ENCODE results near the gene PDE4D.

PDE4D gene

GRCh38 chr5:59741599-59741998, 151.9 kb downstream of the PDE4D start:
- DNase-seq (ENCODE audit: low read depth), result no peak

GRCh38 chr5:59738024-59738423, 155.5 kb downstream of the PDE4D start:
- DNase-seq (ENCODE audit: low read depth), result no peak

GRCh38 chr5:59732806-59733205, 160.7 kb downstream of the PDE4D start:
- no peak for DNase-seq (ENCODE audit: low read depth)

GRCh38 chr5:59732301-59732700, 161.2 kb downstream of the PDE4D start:
- DNase-seq (ENCODE audit: low read depth), result no peak

- no peak for DNase-seq (ENCODE audit: low read depth)
Observed at GRCh38 chr5:59731809-59732208, 161.7 kb downstream of the PDE4D start.

DNA sequence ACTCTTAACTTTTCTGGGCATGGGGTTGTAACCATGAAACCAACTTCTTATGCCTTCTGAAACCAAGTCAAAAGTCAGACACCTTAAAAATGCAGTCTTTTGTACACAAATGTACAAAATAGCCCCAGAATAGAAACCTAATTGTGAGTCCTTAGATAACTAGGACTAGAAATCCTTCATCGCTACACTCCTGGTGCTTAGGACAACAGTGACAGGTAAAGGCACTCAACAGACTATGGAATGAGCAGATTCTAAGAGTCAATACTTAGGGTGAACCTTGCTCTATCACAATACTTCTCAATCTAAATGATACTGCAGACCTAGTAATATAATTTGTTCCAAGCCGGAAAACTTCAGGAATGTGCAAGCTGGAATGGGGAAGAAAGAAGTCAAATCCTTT, 163.7 kb downstream of the PDE4D start:
- no peak for DNase-seq (ENCODE audit: low read depth)

DNA sequence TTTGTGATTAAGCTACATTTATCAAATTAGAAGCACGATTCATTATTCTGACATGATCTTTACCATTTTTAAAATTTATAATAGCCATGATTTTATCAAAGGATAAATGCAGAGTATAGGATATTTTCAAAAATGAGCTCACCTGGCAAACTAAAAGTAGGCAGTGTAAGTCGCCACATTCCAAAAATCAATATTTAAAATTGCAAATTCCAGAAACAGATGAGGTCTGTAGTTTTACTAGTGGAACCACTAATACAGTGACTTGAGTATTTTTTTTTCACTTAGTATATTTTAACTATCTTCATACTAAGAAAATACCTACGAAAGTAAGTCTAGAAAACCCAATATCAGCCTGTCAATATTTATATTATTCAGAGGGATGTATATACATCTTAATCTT, 164.2 kb downstream of the PDE4D start:
- DNase-seq (ENCODE audit: low read depth), result no peak

DNA sequence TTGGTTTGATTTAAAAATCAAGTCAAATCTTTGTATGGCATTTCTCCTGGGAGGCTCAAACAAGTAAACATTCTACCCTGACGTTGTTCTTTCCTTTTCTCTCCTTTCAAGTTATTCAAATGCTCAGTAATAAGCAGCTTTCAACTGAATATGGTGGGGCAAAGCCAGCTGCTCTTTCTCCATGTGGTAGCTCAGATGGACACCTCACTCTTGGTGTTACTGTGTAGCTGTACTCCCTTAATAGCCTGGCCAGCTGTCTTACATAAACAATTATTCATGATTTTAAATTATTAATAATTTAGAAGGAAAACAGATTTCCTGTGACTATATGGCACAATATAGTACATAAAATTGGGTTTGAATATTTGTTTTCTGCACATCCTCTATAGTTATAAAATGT, 165.2 kb downstream of the PDE4D start:
- no peak for DNase-seq (ENCODE audit: low read depth)

GRCh38 chr5:59727186-59727585, 166.3 kb downstream of the PDE4D start:
- no peak for DNase-seq (ENCODE audit: low read depth)

DNA sequence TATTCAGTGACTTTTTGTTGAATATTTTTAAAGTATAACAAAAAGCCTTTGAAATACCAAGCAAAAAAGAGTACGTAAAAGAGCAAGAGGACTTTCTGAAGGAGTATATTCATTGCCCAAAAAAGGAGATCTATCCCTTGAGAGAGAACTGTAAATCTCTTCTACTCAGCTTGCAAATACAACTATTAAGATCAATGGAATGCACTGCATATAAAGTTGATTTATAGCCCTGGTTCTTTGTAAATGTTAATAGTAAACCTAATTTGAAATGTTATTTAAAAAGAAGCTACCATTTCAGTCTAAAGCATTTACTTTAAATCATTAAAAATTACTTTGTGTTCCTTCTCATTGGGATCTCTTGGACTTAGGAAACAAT, 168.1 kb downstream of the PDE4D start:
- no peak for DNase-seq (ENCODE audit: low read depth)

- no peak for DNase-seq (ENCODE audit: low read depth)
Observed at GRCh38 chr5:59724482-59725391, 168.8 kb downstream of the PDE4D start.

DNA sequence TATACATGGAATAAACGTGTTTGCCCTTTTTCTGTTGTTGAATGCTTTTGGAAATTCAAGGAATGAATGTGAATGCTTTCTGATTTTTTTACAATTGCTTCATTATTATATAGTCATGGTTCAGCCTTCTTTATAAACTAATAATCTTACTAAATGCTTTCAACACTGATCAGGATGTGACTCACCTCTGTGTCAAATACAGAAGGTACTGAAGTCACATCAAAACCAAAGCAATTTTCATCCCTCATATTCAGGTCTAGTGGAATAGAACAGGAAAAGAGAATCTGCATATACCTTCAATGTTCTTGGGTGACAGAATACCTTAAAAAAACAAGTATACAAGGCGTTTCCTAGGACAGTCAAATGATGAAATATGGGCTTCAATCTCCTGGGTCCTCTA, 170.7 kb downstream of the PDE4D start:
- DNase-seq (ENCODE audit: low read depth), result no peak

DNA sequence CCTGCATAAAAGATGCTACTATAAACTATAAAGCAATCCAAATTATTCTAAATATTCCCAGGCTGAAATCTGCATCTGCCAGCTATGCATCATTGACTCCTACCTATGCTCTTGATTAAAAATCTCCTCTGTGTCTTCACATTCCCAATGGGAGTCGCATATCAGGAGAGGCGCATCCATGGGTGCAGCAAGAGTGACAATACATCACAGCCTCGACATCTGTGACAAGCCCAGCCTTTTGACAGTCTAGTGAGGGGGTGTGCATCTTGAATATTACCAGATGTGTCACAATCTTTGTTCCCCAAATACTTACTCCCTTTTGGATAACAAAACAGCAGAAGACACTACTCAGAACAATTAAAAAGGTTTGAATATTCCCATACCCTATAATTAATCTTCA, 171.8 kb downstream of the PDE4D start:
- no peak for DNase-seq (ENCODE audit: low read depth)

DNA sequence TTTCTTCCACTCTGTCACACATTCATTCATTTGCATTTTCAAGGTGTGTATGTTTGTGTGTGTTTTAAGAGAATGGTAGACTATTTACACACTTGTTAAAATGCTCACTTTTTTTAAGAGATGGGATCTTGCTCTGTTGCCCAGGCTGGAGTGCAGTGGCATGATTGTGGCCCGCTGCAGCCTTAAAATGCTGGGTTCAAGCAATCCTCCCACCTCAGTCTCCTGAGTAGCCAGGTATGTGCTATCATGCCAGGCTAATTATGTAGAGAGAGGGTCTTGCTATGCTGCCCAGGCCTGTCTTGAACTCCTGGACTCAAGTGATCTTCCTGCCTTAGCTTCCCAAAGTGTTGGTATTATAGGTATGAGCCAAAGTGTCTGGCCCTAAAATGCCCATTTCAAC, 173.5 kb downstream of the PDE4D start:
- DNase-seq (ENCODE audit: low read depth), result no peak

- no peak for DNase-seq (ENCODE audit: low read depth)
Observed at GRCh38 chr5:59716966-59717500, 176.5 kb downstream of the PDE4D start.

DNA sequence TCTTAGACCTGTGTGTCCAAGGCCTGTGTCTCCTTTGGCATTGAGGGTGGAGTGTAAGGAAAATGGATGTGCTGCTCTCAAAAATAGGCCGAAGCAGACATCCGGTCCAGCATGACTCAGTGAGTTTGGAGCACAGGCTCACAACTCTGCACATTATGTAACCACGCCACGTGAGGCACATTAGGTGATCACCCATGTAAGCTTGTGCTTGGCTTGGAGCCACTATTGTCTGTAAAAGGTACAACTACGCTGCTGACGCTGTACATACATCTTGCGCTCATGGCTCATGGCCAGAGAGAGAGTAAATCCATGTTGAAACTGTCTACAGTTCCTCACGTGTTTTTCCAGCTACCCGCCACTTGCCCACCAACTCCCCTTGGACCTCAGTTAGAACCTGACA, 177.5 kb downstream of the PDE4D start:
- DNase-seq (ENCODE audit: low read depth), result no peak

GRCh38 chr5:59715228-59715627, 178.3 kb downstream of the PDE4D start:
- no peak for DNase-seq (ENCODE audit: low read depth)

DNA sequence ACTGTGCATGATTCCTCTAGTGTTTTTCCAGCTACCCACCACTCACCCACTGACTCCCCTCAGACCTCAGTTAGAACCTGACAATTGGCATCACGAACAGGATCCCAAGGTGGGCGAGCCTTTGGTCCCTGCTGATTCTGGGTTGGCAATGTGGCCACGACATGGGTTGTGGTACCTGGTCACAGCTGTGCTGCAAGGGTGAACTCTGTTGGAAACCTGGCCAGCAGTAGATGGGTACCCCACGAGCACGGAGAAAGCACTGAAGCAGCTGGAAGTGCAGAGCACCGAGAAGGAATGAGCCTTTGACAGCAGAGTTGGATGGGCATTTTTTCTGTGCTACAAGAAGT, 180.1 kb downstream of the PDE4D start:
- DNase-seq (ENCODE audit: low read depth), result no peak

GRCh38 chr5:59712836-59713497, 180.6 kb downstream of the PDE4D start:
- DNase-seq (ENCODE audit: low read depth), result no peak

DNA sequence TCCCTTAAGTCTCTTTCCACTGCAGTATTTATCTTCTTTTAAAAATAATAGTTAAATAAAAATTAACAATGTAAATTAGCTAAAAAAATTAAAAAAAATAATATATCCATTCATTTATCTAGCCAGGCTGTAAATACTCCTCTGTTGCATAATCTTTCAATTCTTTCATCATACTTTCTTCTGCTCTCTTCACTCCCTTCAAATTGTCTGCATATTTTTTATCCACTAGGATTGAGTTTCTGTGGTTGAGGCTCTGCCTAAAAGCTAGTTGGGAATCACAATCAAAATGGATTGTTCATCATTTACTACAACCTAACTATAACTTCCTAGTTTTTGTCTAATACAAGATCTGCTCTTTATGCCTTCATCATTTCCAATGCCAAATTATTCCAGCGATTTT, 182.2 kb downstream of the PDE4D start:
- no peak for DNase-seq (ENCODE audit: low read depth)

GRCh38 chr5:59709846-59710245, 183.7 kb downstream of the PDE4D start:
- no peak for DNase-seq (ENCODE audit: low read depth)

- DNase-seq (ENCODE audit: low read depth), result no peak
Observed at GRCh38 chr5:59709346-59709821, 184.1 kb downstream of the PDE4D start.

DNA sequence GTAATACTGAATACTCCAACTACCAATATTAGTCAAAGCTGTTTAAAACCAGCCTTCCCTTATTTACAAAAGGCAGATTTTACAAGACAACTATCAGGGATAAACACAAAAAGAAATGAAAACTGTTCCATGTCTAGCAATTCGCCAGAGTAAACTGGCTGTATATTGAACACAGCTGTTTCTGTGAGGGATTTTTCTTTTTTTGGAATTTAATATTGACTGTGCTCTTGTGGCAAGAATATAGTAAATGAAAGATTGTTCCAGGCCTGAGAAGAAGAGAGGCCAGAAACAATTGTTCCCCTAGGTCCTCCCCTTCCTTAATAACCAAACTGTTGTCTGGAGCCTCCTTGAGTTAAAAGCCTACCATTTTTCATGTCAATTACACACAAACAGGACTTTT, 188.6 kb downstream of the PDE4D start:
- no peak for DNase-seq (ENCODE audit: low read depth)

All from T follicular helper cell (primary cell).